ENCODE measurements around the gene SERTAD2. TPM values are rescaled to one million over a fixed set of nuclear protein-coding genes. Genes with fewer than 3 reads are reported as not detected.

The SERTAD2 gene
- total RNA-seq, 1 donor from 2014 or later = 42.2 TPM

DNA sequence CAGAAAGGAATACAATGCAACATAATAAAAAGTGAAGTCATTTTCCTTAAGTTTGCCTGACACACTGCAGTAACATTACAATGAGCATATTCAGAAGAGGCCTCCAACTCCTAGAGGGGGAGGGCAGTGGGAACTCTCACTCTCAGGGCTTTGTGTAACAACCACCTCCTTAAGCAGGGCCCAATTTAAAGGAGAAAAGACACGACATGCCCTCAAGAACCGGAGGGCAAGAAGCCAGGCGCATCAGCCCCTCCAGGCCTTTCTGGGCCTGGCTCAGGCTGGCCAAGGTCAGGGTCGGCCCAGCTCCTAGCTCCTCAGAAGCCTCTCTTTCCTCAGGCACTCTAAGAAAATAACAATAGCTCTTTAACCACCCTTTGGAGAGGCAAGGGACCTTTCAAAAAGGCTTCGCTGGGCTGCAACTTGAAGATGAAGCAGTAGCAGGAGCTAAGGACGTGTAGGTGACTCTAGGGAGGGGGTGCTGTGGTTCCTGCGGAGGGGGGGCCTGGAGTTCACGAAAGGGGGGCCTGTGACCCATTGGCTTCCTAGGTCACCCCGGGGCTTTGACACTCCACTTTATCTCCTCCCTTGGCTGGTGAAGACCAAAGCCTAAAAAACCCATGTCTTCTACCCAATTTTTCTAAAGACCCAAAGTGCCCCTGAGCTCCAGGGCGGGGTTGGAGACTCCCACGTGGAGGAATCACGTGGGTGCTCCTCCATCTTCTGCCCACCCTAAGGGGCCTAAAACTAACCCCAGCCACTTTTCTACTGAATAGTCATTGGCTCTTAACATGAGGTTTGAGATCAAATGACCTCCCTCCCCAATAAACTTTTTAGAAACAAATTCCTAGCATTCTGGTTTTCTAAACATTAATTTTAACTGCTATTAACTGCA is 13.3 kb downstream of the SERTAD2 start:
- Histone ChIP-seq H3K4me2 (ENCODE audit: low read length) (no peak overlapping the region), H3K27me3 (ENCODE audit: insufficient read depth, low read length) (no peaks in the 10 kb centered on the region), H2AFZ (ENCODE audit: low read depth, low read length) (no peak overlapping the region), H3K36me3 (ENCODE audit: insufficient read depth, low read length) (peaks cover 7% of the 10 kb centered on the region), H3K4me3 (ENCODE audit: insufficient read depth, low read depth, low read length) (no peak overlapping the region), H3K9ac (ENCODE audit: low read length) (no peak overlapping the region), H3K27ac (ENCODE audit: low read depth, low read length) (no peak overlapping the region), H3K9me3 (ENCODE audit: insufficient read depth, low read depth, low read length) (no peaks in the 10 kb centered on the region), H4K20me1 (ENCODE audit: insufficient read depth, low read length) (peaks cover 86% of the 10 kb centered on the region), H3K4me1 (ENCODE audit: insufficient read depth, low read length) (peaks cover 28% of the 10 kb centered on the region), H3K79me2 (ENCODE audit: insufficient read depth, low read length) (peaks cover 99% of the 10 kb centered on the region)
- DNase-seq (ENCODE audit: low read depth) = no peak
- no peaks in the 10 kb centered on the region for H3K9me3 Mint-ChIP-seq (ENCODE audit: unreplicated experiment)
- peak overlapping the region; percentile 86 for H3K27ac Mint-ChIP-seq (ENCODE audit: unreplicated experiment)
- no peak for FAIRE-seq
- H3K27me3 Mint-ChIP-seq (ENCODE audit: low read depth, unreplicated experiment) = no peaks in the 10 kb centered on the region
- peaks cover 9% of the 10 kb centered on the region for H3K36me3 Mint-ChIP-seq (ENCODE audit: low read depth, unreplicated experiment)
- peaks cover 71% of the 10 kb centered on the region for H3K4me1 Mint-ChIP-seq (ENCODE audit: low read depth, unreplicated experiment)
- peak overlapping the region; percentile 64 for H3K4me3 Mint-ChIP-seq (ENCODE audit: unreplicated experiment)
- TF ChIP-seq CTCF (IDR thresholded peaks at IDR 0.05; ENCODE audit: insufficient read depth, low read depth, low read length) = no peak
- no peak for TF ChIP-seq EZH2 (IDR thresholded peaks at IDR 0.05; ENCODE audit: insufficient read depth, low read length)

DNA sequence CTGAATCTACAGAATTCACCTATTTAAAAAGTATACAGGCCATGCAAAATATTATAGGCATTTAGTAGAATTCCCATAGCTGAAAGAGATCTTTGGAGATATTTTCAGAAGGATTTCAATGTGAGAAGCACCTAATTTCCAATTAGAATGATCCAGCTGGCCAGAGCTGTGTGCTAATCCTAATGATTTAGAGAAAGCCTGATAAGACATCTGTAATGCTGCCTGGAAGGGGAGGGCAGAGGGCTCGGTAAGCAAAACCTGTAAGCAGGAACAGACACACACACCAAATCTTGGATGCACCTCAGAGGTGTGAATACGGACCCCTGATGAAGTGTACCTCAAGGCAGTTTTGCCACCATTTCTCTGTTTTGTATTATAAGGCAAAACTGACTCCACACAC is 14.0 kb downstream of the SERTAD2 start:
- no peak for TF ChIP-seq EZH2 (IDR thresholded peaks at IDR 0.05; ENCODE audit: insufficient read depth, low read length)
- TF ChIP-seq CTCF (IDR thresholded peaks at IDR 0.05; ENCODE audit: insufficient read depth, low read depth, low read length) = no peak
- peak overlapping the region; percentile 64 for H3K4me3 Mint-ChIP-seq (ENCODE audit: unreplicated experiment)
- no peak overlapping the region for H3K27ac ChIP-seq (ENCODE audit: low read depth, low read length)
- H3K4me3 ChIP-seq (ENCODE audit: insufficient read depth, low read depth, low read length) = no peak overlapping the region
- peaks cover 98% of the 10 kb centered on the region for H3K79me2 ChIP-seq (ENCODE audit: insufficient read depth, low read length)
- no peaks in the 10 kb centered on the region for H3K27me3 Mint-ChIP-seq (ENCODE audit: low read depth, unreplicated experiment)
- no peak overlapping the region for H3K9ac ChIP-seq (ENCODE audit: low read length)
- peaks cover 23% of the 10 kb centered on the region for H3K4me1 ChIP-seq (ENCODE audit: insufficient read depth, low read length)
- H3K36me3 ChIP-seq (ENCODE audit: insufficient read depth, low read length) = peaks cover 14% of the 10 kb centered on the region
- no peaks in the 10 kb centered on the region for H3K9me3 Mint-ChIP-seq (ENCODE audit: unreplicated experiment)
- peaks cover 70% of the 10 kb centered on the region for H3K4me1 Mint-ChIP-seq (ENCODE audit: low read depth, unreplicated experiment)
- H2AFZ ChIP-seq (ENCODE audit: low read depth, low read length) = no peak overlapping the region
- H4K20me1 ChIP-seq (ENCODE audit: insufficient read depth, low read length) = peaks cover 89% of the 10 kb centered on the region
- no peak for FAIRE-seq
- H3K27me3 ChIP-seq (ENCODE audit: insufficient read depth, low read length) = no peaks in the 10 kb centered on the region
- peak overlapping the region; percentile 86 for H3K27ac Mint-ChIP-seq (ENCODE audit: unreplicated experiment)
- no peaks in the 10 kb centered on the region for H3K9me3 ChIP-seq (ENCODE audit: insufficient read depth, low read depth, low read length)
- no peak for DNase-seq (ENCODE audit: low read depth)
- H3K4me2 ChIP-seq (ENCODE audit: low read length) = no peak overlapping the region
- H3K36me3 Mint-ChIP-seq (ENCODE audit: low read depth, unreplicated experiment) = peaks cover 10% of the 10 kb centered on the region

Measured in astrocyte (in vitro differentiated cells and primary cell).